AG10803 (cell line): ENCODE measurements around the gene KIF25.

ENCODE experiments used
- DNase-seq: peaks from one replicate; pipeline ENCODE4 v3.0.0; 2010; ENCODE audit warnings: low read depth
- H3K4me3 ChIP-seq: 2 replicates; pipeline ENCODE4 v1.5.1; 2011; ENCODE audit warnings: mild to moderate bottlenecking, low read length, control low read depth
- TF ChIP-seq, protein P1 (sequence below): conservative IDR thresholded peaks from 2 replicates; pipeline ENCODE4 v1.5.1; 2011; ENCODE audit warnings: mild to moderate bottlenecking, low read length, control low read depth, inconsistent platforms

KIF25 gene

DNA sequence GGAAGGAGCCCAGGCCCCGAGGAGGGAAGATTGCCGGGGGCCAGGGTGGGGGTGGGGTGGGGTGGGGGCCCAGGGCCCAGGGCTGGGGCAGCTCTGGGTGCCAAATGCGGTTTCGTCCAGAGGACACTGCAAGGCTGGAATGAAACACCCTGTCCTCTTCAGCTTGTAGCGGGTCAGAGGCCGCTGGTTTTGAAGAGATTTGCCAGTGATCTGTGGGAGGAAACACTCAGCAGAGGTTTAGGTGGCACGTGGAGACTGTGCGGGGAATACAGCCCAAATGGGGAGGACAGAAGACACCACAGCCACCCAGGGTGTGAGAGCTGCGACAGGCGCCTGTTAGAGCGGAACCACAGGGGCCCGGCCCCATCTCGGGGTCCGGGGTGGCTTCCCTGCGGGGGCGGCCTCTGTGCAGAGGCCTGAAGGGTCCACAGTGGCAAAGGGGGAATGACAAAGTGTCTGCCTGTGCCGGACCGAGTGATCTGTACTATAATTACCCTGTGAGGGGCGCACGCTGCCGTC is 52.3 kb downstream of the KIF25 start:
- no peak for DNase-seq
- H3K4me3 ChIP-seq, result no peak overlapping the region
- TF ChIP-seq, protein P1, sequence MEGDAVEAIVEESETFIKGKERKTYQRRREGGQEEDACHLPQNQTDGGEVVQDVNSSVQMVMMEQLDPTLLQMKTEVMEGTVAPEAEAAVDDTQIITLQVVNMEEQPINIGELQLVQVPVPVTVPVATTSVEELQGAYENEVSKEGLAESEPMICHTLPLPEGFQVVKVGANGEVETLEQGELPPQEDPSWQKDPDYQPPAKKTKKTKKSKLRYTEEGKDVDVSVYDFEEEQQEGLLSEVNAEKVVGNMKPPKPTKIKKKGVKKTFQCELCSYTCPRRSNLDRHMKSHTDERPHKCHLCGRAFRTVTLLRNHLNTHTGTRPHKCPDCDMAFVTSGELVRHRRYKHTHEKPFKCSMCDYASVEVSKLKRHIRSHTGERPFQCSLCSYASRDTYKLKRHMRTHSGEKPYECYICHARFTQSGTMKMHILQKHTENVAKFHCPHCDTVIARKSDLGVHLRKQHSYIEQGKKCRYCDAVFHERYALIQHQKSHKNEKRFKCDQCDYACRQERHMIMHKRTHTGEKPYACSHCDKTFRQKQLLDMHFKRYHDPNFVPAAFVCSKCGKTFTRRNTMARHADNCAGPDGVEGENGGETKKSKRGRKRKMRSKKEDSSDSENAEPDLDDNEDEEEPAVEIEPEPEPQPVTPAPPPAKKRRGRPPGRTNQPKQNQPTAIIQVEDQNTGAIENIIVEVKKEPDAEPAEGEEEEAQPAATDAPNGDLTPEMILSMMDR, result no peak

DNA sequence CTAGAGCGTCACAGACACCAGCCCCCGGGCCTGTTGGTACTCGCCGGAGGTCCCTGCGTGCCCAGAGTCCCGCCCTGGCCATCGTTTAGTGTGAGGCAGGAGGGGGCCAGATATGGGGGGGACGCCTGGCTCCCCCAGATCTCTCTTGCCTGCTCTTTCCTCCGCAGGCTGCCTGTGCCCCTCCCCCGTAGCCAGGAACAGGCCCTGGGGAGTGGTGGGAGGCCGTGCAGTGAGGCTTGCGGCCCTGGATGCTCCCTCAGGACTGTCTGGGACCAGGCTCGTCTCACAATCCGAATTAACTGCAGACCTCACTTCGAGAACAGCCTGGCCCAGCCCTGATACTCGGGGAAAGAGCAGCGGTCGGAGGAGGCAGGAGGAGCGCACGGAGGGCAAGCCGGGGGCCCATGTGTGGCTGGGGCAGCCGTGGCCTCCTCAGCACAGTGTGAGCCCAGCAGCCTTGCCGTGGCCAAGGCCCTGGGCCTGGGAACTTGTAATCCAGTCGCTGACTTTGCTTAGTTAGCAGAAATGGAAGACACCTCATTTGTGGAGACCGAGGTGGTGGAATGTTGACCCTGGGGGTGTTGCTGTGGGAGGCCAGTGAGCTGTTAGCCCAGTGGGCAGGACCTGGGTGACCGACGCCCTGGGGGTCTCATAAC is 52.9 kb downstream of the KIF25 start:
- TF ChIP-seq, protein P1, result no peak
- DNase-seq, result no peak
- no peak overlapping the region for H3K4me3 ChIP-seq

DNA sequence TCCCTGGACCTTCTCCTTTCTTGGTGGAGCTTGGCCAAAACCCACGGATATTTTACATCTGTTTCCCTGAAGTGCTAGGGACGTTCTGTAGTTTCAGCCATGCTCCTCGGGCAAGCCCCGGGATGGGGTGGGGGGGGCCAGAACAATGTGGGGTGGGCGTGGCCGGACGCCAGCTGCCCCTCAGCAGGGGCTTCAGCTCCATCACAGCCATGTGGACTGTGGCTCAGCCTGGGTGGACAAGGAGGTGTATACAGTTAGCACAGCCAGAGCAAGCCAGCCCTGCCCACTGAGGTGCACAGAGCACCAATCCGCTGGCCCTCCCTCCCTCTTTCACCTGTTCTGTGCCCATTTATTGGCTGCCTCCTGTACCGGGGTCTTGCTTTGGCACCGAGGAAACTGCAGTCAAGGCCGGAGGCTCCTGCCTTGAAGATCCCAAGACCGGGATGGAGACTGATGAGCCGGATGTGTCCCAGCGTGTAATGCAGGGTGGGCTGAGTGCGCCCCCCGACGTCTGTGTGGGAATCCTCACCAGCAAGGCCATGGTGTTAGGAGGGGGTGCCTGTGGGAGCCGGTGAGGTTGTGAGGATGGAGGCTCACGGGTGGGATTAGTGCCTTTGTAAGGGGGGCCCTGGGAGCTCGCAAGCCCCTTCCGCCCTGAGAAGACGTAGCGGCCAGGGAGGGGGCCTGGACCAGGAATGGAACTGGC is 53.6 kb downstream of the KIF25 start:
- H3K4me3 ChIP-seq, result no peak overlapping the region
- TF ChIP-seq, protein P1, result peak; percentile 33; the same call in 1 of the 2 replicates
- DNase-seq, result peak; percentile 15

DNA sequence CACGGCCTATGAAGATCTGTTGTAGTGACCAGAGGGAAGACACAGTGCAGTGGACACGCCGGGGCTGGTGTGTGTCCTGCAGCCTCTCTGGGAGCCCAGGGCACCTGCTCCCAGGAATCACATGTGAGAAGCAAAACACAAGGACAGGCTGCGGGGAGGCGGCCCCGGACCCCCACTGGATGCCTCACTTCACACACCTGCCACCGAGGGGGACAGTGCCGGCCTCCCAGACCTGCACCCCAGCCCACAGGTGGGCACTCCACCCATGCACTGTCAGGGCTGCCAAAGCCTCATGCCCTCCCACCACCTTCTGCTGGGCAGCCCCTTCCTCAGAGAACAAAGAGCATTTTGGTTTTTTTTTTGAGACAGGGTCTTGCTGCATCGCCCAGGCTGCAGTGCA is 54.2 kb downstream of the KIF25 start:
- TF ChIP-seq, protein P1, result no peak
- no peak overlapping the region for H3K4me3 ChIP-seq
- no peak for DNase-seq

GRCh38 chr6:168052291-168052891 is 54.9 kb downstream of the KIF25 start:
- no peak overlapping the region for H3K4me3 ChIP-seq
- DNase-seq, result no peak
- TF ChIP-seq, protein P1, result no peak

GRCh38 chr6:168053086-168053956 is 55.9 kb downstream of the KIF25 start:
- TF ChIP-seq, protein P1, result no peak
- no peak for DNase-seq
- no peak overlapping the region for H3K4me3 ChIP-seq
